Embryonic facial prominence (tissue), 1 donor: ENCODE measurements around the gene NPC1L1.

ENCODE experiments used
- DNase-seq: peaks from one replicate; pipeline ENCODE4 v3.0.0-alpha.2; 2016; ENCODE audit errors: extremely low spot score

NPC1L1 gene

DNA sequence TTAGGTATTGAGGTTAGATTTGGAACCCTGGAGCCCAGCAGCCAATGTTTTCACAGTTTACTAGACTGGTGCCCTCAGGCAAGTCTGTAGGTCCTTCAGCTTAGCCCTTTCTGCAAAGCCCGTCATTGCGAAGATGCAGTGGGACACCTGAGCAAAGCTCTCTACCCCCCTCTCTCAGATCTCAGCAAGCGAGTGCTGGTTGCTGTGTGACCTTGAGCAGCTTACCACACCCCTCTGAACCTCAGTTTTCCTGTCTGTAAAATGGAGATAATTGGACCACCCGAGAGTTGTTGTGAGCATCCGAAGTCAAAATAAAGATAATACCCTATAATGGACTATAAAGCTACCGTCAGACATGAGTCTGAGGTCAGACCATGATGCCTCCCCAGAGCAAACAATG lies 3.7 kb downstream of the NPC1L1 start:
- no peak for DNase-seq

DNA sequence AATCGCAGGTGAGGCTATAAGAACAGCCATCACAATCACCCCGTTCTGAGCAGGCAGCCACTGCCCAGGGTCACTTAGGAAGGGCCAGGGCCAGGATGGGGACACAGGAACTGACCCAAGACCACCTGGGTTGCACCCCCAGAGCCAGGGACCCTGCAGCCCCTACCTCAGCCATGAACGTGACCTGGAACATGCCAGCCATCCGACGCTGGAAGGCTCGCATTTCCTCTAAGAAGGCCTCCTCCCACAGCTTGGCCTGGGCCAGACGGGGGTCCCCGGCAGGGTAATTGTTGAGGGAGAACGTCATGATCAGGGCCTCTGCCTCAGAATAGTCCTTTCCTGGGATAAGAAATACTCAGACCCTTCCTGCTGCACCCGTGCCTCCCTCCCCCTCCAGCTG lies 5.0 kb downstream of the NPC1L1 start:
- DNase-seq: no peak

DNA sequence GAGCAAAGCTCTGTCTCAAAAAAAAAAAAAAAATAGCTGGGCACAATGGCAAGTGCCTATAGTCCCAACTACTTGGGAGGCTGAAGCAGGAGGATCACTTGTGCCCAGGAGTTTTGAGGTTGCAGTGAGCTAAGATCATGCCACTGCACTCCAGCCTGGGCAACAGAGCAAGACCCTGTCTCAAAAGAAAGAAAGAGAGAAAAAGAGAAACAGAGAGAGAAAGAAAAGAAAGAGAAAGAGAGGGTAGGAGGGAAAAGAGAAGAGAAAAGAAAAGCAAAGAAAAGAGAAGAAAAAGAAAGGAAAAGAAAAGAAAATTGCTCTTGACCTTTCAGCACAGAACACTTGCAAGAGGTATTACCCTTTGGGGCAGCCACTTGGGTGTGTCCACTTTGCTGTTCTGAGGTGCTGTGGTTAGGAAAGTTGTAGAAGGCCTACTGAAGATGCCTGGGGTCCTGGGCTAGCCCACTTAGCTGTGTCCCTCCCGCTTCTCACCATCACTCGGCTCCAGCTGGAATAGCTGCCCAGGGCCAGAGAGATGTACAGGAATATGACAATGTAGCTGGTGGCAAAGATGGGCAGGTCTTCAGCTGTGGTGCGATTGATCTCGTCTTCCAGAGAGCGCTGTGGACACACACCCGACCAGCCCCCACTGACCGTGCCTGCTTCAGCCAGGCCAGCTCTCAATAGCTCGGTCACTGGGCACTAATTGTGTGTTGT lies 5.6 kb downstream of the NPC1L1 start:
- DNase-seq: no peak

DNA sequence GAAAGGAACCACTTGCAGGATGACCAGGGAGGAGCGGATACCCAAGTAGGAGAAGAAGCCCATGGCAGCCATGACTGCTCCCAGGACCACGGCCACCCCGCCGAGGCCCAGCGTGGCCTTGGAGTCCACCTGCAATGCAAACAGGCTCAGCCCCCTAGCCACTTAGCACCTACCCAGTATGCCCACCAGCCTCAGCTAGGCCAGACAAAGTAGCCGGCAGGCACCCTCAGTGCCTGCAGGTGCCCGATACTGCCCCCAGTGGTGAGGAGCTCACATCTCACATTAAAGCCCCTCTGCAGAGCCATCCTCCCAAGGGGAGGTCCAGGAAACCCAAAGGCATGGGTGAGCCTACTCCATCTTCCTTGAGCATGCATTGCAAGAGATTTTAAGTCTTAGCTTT lies 6.6 kb downstream of the NPC1L1 start:
- no peak for DNase-seq

DNA sequence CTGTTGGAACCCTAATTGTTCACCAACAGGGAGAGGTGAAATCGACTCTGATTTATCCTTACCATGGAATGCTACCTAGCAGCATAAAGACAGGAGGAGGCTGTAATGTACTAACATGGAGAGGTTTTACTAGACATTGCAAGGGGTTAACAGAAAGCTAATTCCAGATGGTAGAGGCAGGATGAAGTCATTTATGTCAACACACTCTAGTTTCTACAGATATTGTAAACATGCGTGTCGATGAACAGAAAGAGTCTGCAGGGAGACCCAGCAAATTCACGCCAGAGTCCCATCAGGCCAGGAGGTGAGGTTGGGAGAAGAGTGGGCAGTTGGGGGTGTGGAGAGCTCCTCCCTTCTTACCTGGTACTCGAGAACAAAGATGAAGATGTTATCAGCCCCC lies 7.0 kb downstream of the NPC1L1 start:
- no peak for DNase-seq

DNA sequence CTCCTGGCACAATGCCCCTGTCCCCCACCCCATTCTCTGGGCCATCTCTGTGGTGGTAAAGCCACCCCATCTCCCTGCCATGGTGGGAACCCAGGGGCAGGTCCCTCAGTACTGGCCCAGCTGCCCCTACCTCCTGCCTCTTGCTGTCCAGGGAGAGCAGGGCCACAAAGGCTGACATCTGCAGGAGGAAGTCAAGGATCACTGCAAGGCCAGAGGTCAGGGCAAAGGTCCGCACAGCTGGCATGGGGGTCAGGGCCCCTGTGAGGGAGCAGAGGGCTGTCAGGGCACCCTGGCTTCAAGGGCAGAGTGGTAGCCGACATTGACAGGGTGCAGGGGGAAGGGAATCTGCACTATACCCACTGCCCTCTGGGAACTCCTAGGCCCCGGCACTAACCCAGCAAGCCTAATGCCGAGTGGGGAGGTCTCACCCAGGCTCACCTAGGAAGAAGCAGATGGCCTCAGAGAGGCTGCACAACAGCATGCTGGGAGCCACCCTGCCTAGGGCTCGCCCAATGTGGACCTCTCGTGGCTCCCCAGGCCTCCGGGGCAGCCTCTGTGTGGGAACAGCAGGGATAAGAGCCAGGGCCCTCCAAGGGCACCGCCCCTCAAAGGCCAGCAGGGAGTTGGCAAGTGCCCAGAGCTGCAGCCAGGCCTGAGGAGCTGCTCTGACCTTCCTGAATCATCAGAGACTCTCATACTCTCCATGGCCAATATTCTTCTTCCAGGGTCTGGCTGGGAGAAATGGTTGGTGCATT lies 7.7 kb downstream of the NPC1L1 start:
- no peak for DNase-seq

DNA sequence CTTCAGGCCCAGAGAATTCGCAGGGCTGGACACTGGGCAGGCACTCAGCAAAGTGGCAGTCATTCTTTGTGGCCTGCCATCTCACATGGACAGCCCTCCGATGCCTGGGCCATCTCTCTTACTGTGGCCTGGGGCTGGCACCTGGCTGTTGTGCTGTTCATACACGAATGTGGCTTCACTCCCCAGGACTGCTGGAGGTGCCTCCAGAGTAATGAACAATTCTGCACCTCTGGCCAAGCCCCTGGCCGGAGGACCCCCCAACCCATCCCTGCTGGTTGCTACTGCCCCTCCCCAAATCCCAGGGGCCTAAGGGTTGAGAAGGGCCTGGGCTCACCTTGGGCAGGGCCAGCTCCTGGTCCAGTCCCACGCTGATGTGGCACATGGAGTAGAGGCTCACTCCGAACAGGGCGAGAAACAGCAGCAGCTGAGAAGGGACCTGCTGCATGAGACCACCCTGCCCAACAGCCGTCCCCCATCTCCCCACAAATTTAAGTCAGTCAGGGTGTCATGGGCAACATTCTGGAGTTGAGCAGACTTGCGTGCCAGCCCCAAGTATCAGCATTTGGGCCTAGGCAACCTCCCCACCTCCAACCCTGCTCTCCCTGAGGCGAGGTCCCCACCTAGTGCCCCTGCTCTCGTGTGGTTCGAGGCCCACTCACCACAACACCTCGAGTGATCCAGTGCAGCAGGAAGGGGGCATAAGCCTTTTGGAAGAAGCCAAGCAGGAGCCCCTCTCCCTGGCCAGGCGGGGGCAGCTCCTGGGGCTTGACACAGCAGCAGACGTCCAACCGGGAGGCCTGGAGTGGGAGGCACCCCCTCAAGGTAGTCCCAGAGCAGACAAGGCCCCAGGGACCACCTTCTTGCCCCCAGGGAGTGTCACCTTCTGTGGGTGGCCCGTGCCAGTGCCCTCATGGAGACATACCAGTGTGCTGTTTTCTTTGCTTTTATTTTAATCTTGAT lies 9.4 kb downstream of the NPC1L1 start:
- DNase-seq: no peak

DNA sequence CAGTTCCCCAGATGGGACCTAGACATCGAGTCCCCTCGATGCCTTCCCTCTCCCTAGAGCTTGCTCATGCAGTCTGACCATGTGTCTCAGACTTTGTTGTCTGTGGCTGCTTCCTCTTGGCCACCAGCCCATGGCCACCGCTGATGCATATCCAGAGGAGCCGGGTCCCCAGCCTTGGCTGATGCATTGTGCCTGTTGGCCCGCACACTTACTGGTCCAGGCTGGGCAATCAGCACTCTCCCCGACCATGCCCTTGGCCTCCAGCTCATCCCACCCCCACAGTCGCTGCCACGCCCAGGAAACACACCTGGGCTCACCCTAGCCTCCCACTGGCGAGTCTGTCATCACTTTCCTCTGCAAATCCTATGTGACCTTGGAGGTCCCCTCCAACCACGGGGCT lies 10.1 kb downstream of the NPC1L1 start:
- DNase-seq: no peak

DNA sequence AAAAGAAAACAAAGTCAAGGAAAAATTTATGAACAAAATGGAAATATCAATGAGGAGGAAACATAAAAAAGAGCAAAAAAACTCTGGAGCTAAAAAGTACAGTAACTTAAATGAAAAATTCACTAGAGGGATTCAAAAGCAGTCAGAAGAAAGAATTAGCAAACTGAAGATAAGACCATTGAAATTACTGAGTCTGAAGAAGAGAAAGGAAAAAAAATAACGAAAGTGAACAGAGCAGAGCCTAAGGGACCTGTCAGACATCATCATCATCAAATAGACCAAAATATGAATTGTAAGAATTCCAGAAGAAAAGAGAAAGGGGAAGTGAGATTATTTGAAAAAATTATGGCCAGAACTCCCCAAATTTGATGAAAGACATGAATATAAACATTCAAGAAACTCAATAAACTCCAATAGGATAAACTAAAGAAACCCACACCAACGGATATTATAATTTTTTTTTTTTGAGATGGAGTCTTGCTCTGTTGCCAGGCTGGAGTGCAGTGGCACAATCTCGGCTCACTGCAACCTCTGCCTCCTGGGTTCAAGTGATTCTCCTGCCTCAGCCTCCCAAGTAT lies 16.2 kb downstream of the NPC1L1 start:
- no peak for DNase-seq

DNA sequence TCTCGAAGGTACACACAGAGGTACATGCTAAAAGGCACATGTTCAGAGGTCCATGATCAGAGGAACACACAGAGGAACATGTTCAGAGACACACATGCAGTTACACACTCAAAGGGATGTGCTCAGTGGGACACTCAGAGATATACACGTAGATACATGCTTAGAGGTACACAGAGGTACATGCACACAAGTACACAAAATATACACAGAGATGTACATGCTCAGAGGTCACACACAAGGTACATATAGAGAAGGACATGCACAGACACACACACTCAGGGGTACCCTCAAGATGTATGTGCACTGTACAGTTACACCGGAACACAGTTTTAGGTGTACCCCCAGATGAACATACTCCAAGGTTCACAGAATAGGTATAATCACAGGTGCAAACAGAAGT lies 18.8 kb downstream of the NPC1L1 start:
- no peak for DNase-seq

DNA sequence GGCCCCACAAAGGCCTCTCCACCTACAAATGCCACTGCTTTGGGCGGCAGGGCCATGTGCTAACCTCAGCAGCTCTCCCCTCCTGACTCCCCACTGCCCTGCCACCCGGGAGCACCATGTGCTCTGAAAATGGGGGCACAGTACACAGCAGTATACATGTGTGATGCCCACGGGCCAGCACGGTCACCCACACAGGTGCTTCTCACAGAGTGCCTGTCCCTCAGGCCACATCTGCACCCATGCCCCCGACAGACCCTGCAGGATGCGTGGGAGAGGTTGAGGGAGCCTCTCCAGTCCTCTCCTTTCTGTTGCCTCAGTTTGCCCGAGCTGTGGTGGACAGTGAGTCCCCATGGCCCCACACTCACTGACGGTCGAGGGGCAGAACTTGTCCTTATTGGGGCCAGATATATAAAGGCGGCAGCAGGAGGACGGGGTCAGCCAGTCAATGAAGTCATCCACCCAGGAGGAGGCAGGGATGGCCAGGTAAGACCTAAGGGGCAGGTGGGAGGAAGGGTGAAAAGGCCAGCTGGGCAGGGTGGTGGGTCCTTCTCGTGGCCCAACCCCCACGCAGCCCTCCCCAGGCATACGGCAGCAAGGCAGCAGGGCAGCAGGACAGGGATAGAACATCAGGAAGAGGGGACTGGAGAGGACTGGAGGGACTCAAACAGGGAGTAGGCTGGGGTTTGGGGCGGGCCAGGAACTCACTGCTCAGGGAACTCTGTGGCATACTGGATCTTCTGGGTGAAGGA lies 19.6 kb downstream of the NPC1L1 start:
- no peak for DNase-seq

DNA sequence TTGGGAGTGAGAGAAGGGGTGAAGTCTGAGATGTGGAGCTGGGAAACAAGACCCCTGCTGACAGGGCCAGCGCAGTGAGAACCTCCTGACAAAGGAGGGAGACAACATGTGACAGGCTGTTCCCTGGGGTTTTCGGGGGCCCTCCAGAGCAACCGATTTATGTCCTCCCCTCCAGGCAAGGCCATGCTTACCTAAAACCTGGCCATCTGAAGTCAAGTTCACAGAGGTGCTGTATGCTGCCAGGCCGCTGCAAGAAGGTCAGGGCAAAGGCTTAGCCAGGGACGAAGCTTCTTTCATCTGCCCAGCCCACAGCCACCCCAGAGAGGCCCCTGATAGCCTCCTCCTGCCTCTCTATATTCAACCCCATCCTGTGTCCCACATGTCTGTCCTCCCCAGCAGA lies 20.6 kb downstream of the NPC1L1 start:
- no peak for DNase-seq

DNA sequence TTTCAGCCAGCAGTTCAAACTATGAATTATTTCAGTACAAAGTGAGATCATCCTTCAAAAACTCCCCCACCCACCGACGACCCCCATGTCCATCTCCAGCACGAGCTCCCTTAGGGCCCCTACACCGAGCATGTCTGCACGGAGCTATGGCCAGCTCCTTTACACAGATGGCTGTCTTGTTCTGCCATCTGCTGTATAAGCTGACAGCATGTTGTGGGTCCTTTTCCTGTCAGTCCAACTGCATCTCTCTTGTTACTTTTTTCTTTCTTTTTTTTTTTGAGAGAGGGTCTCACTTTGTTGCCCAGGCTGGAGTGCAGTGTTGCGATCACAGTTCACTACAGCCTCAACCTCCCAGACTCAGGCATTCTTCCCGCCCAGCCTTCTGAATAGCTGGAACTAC lies 21.6 kb downstream of the NPC1L1 start:
- DNase-seq: no peak

DNA sequence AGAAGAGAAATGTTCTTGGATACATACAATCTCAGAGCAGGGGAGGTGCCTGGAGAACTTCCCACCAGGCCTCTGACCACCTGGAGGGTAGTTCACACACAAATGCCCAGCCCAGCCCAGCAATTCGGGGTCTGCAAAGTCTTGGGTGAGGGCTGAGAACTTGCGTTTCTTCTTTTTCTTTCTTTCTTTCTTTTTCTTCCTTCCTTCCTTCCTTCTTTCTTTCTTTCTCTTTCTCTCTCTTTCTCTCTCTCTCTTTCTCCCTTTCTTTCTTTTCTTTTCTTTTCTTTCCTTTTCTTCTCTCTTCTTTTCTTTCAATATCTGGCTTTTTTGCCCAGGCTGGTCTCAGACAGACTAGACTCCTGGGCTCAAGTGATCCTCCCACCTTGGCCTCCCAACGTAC lies 22.4 kb downstream of the NPC1L1 start:
- DNase-seq: no peak

DNA sequence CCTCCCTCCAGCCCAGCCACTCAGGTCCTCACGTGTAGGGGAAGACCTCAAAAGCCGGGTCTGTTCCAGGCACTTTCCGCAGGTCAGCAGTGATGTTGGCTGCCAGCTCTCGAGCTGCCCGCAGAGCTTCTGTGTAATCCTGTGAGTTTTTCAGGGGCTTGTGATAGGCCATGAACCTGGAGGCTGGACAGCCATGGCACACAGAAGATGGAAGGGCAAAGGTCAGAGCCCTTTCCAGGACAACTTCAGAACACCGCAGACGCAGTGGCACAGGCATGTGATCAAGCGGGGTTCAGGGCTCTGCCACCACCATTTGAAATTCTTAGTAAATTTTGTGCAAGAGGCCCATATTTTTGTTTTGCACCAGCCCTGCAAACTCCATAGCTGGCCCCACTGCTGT lies 24.0 kb downstream of the NPC1L1 start:
- no peak for DNase-seq

DNA sequence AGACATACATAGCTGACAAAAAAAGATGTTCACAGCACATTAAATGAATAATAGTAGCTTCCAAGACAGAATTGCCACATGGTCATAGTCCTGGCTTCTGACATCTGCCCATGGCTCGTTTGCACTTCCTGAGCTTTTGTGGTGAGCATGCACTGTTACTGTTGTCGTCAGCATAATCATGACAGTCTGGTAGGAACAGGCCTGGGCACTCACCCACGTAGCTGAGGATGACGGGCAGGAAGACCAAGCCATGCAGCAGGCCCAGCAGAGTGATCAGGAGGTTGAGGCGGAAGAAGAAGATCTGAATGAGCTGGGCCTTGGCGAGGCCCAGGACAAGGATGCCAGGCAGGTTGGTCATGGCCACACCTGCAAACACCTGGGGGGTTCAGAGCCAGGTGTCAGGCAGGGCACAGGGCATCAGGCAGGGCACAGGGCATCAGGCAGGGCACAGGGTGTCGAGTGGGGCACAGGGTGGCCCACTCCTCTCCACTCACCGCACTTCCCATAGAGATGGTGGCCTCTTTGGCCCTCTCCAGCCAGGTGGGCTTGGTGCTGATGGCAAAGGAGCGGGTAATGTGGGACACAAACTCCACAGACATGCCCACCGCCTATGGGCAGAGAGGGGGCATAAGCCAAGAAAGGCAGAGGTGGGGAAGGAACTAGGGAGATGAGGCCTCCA lies 25.4 kb downstream of the NPC1L1 start:
- no peak for DNase-seq

DNA sequence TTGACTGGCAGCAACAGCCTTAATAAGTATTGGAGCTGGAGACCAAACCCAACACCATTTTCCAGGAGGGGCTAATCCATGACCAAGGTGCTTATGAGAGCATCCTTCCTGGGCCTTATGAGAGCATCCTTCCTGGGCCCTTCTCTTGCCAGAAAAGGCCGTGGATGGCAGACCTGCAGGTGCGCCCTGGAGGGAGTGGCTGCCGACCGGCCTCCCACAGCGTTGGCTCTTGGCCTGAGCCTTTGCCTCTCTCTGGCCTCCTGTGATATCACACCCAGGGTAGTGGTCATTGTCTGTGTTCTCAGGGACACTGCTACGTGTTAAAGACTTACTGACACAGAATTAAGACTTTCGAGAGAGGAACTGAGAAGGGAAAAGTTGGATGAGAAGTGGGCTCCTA lies 28.4 kb downstream of the NPC1L1 start:
- DNase-seq: no peak

DNA sequence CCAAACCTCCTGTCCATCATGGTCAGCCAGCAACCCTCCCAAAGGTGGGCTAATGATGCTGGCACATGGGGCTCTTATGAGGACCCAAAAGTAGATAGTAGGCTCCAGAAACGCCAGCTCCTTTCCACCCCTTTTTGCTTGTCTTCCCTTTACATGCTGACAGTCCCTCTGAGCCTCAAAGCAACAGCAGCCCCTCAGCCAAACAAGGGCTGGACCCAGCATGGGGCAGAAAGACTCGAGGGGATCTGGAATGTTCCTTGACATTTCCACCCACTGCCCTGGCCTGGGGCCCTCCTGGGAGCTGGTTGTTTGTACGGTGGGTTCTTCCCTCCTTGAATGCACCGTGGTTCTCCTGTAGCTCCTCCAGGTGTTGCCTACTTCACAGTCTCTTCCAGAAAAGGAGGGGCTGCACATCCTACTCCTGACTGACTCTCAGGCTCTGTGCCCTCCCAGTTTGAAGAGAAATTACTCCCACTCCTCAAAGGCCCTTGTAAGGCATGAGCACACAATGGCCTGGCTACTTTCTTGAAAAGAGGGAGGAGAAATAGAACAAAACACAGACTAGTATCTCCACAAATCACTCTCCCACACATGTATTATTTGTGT lies 29.2 kb downstream of the NPC1L1 start:
- DNase-seq: no peak

DNA sequence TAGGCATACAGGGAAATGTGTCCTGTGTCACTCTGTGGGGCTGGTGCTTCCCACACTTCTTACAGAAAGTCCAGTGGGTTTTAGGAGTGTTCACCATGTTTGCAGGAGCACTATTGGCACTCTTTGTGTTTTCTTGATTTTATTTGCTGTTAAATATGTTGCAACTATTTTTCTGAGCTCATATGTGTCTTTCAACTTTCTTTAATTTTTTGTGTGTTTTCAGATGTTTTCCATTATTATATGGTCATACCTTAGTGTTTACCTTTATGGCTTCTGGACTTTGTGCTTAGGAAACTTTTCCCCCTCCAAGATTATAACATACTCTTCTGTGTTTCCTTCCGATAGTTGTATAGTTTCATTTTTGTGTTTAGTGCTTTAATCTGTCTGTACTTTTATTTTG lies 29.9 kb downstream of the NPC1L1 start:
- DNase-seq: no peak

DNA sequence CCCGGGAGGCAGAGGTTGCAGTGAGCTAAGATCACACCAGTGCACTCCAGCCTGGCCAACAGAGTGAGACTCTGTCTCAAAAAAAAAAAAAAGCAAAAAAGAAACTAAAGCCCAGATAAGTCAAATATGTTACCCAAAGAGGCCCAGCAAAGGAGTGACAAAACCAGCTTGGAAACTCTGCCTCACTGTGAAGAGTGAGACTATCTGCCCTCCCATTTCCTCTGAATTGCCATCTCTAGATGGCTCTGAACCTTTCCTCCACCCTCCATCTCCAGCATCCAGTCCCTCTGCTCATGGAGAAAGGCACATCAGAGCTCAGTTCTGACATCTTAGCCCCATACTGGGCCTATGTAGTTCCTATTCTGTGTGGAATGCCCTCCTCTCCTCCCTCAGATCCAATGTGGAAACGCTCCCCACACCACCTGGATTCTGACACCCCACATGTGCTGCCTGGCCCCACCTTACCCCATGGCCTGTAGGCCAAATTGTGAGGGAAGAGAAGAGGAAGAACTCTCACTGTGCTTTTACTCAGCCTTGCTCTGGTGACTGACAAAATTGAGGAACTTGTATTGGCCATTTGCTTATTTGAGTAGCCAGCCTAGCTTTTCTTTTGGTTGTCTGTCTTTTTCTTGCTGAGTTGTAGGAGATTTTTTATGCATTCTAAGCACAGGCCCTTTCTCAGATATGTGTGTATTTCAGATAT lies 32.7 kb downstream of the NPC1L1 start:
- no peak for DNase-seq
